DOHH2 (cell line): Measurements from ENCODE around the gene ESYT1.

Experiments used
- H3F3A ChIP-seq: fragments of 200-600 bp; sonication (generic), shearing (Covaris generic); 2 replicates; pipeline ENCODE4 v1.6.0; 2016; ENCODE audit warnings: antibody characterized with exemption, mild to moderate bottlenecking; ENCODE audit not compliant: control insufficient read depth, insufficient read depth
- H3K27ac ChIP-seq: fragments of 200-600 bp; sonication (generic); 2 replicates; pipeline ENCODE4 v1.5.1; 2014; ENCODE audit warnings: low read depth, mild to moderate bottlenecking, low read length, moderate library complexity
- H3K27me3 ChIP-seq: fragments of 200-600 bp; sonication (generic); 2 replicates; pipeline ENCODE4 v1.6.1; 2014; ENCODE audit warnings: mild to moderate bottlenecking, low read length, mixed read lengths; ENCODE audit not compliant: control insufficient read depth
- H3K36me3 ChIP-seq: fragments of 200-600 bp; sonication (generic); 2 replicates; pipeline ENCODE4 v1.6.1; 2014; ENCODE audit warnings: mild to moderate bottlenecking, low read length, moderate library complexity, mixed read lengths; ENCODE audit not compliant: control insufficient read depth
- H3K4me1 ChIP-seq: fragments of 200-600 bp; sonication (generic); 2 replicates; pipeline ENCODE4 v1.6.1; 2014; ENCODE audit warnings: mild to moderate bottlenecking, low read length, mixed read lengths; ENCODE audit not compliant: control insufficient read depth
- H3K4me2 ChIP-seq: fragments of 200-600 bp; sonication (generic); 2 replicates; pipeline ENCODE4 v1.6.0; 2014; ENCODE audit warnings: mild to moderate bottlenecking, low read length, moderate library complexity
- H3K4me3 ChIP-seq: fragments of 200-600 bp; sonication (generic); 2 replicates; pipeline ENCODE4 v1.5.1; 2014; ENCODE audit warnings: mild to moderate bottlenecking, low read length, mixed read lengths
- H3K79me2 ChIP-seq: fragments of 200-600 bp; sonication (generic); 2 replicates; pipeline ENCODE4 v1.6.1; 2014; ENCODE audit warnings: mild to moderate bottlenecking, low read length, mixed read lengths; ENCODE audit not compliant: control insufficient read depth
- H3K9me2 ChIP-seq: fragments of 200-600 bp; sonication (generic); replicated peaks from 2 replicates; pipeline ENCODE4 v1.6.1; 2014; ENCODE audit warnings: mild to moderate bottlenecking, low read length, mixed read lengths; ENCODE audit not compliant: control insufficient read depth
- H3K9me3 ChIP-seq: fragments of 200-600 bp; sonication (generic); 2 replicates; pipeline ENCODE4 v1.6.1; 2014; ENCODE audit warnings: antibody characterized with exemption, low read length, mixed read lengths; ENCODE audit not compliant: control insufficient read depth, insufficient read depth
- H4K20me1 ChIP-seq: fragments of 200-600 bp; sonication (generic); 2 replicates; pipeline ENCODE4 v1.6.0; 2014; ENCODE audit warnings: low read depth, mild to moderate bottlenecking, antibody characterized with exemption, low read length, moderate library complexity; ENCODE audit not compliant: control insufficient read depth, insufficient read depth
- CTCF ChIP-seq: fragments of 200-600 bp; sonication (generic); IDR thresholded peaks from one replicate; pipeline ENCODE4 v1.5.1; 2014; ENCODE audit warnings: antibody characterized with exemption, mild to moderate bottlenecking, low read depth, low read length; ENCODE audit not compliant: poor library complexity, severe bottlenecking
- EZH2phosphoT487 ChIP-seq: fragments of 200-600 bp; sonication (generic); IDR thresholded peaks from 2 replicates; pipeline ENCODE4 v1.6.1; 2017; ENCODE audit warnings: borderline replicate concordance, mild to moderate bottlenecking, antibody characterized with exemption, low read length, moderate library complexity, mixed read lengths

The ESYT1 gene

GRCh38 chr12:56151672-56152131 lies 23.6 kb downstream of the ESYT1 start:
- peaks cover 26% of the 10 kb centered on the region for H3K36me3 ChIP-seq
- H3K27ac ChIP-seq: peak overlapping the region; percentile 85
- peak overlapping the region; percentile 98 for H3K4me2 ChIP-seq
- TF ChIP-seq EZH2phosphoT487 (no peak), CTCF (peak; percentile 57)
- H3K4me3 ChIP-seq: peak overlapping the region; percentile 94
- no peaks in the 10 kb centered on the region for H3K27me3 ChIP-seq
- peaks cover 25% of the 10 kb centered on the region for H3K4me1 ChIP-seq
- no peaks in the 10 kb centered on the region for H3K9me3 ChIP-seq
- H4K20me1 ChIP-seq: no peaks in the 10 kb centered on the region
- H3F3A ChIP-seq: peaks cover 8% of the 10 kb centered on the region
- H3K9me2 ChIP-seq: no peaks in the 10 kb centered on the region
- peaks cover 23% of the 10 kb centered on the region for H3K79me2 ChIP-seq

- Histone ChIP-seq H3K27me3 (no peaks in the 10 kb centered on the region), H4K20me1 (no peaks in the 10 kb centered on the region), H3K4me3 (peak within 1 kb of the TSS; percentile 94), H3K9me2 (no peaks in the 10 kb centered on the region), H3K27ac (peak within 1 kb of the TSS; percentile 85), H3K4me2 (peak within 1 kb of the TSS; percentile 98), H3K9me3 (no peaks in the 10 kb centered on the region), H3K36me3 (peaks cover 26% of the 10 kb centered on the region), H3K4me1 (peaks cover 31% of the 10 kb centered on the region), H3F3A (peaks cover 5% of the 10 kb centered on the region; the same call in 1 of the 2 replicates), H3K79me2 (peaks cover 28% of the 10 kb centered on the region)
- no peak for TF ChIP-seq CTCF
- no peak for TF ChIP-seq EZH2phosphoT487
Measured at GRCh38 chr12:56152132-56152755, 24.2 kb downstream of the ESYT1 start, which contains the start of gene MYL6B. TSS of gene MYL6B (plus strand) at chr12:56152587. CDS start at chr12:56153919, 1,332 bp downstream.

GRCh38 chr12:56152756-56153677 lies 24.9 kb downstream of the ESYT1 start:
- H3K79me2 ChIP-seq: peaks cover 34% of the 10 kb centered on the region
- peak overlapping the region; percentile 94 for H3K4me3 ChIP-seq
- peaks cover 5% of the 10 kb centered on the region; the same call in 1 of the 2 replicates for H3F3A ChIP-seq
- H3K27ac ChIP-seq: no peak overlapping the region
- TF ChIP-seq EZH2phosphoT487 (no peak), CTCF (no peak)
- peaks cover 26% of the 10 kb centered on the region for H3K36me3 ChIP-seq
- no peaks in the 10 kb centered on the region for H3K9me2 ChIP-seq
- H3K4me2 ChIP-seq: peak overlapping the region; percentile 98
- no peaks in the 10 kb centered on the region for H3K9me3 ChIP-seq
- no peaks in the 10 kb centered on the region for H3K27me3 ChIP-seq
- no peaks in the 10 kb centered on the region for H4K20me1 ChIP-seq
- H3K4me1 ChIP-seq: peaks cover 34% of the 10 kb centered on the region
